Fibroblast of mammary gland (primary cell): ENCODE measurements around the gene MEFV.

Experiments used
- DNase-seq: peaks from one replicate; pipeline ENCODE4 v3.0.0-alpha.2; 2010; ENCODE audit warnings: low read depth
- H3K4me3 ChIP-seq: 2 replicates; pipeline ENCODE4 v1.5.1; 2011; ENCODE audit warnings: low read depth, mild to moderate bottlenecking, low read length, moderate library complexity; ENCODE audit not compliant: control insufficient read depth
- TF ChIP-seq, protein P1 (sequence below): conservative IDR thresholded peaks from 2 replicates; pipeline ENCODE4 v1.5.1; 2011; ENCODE audit warnings: low read depth, low read length, inconsistent platforms; ENCODE audit not compliant: control insufficient read depth, insufficient read depth

The MEFV gene

DNA sequence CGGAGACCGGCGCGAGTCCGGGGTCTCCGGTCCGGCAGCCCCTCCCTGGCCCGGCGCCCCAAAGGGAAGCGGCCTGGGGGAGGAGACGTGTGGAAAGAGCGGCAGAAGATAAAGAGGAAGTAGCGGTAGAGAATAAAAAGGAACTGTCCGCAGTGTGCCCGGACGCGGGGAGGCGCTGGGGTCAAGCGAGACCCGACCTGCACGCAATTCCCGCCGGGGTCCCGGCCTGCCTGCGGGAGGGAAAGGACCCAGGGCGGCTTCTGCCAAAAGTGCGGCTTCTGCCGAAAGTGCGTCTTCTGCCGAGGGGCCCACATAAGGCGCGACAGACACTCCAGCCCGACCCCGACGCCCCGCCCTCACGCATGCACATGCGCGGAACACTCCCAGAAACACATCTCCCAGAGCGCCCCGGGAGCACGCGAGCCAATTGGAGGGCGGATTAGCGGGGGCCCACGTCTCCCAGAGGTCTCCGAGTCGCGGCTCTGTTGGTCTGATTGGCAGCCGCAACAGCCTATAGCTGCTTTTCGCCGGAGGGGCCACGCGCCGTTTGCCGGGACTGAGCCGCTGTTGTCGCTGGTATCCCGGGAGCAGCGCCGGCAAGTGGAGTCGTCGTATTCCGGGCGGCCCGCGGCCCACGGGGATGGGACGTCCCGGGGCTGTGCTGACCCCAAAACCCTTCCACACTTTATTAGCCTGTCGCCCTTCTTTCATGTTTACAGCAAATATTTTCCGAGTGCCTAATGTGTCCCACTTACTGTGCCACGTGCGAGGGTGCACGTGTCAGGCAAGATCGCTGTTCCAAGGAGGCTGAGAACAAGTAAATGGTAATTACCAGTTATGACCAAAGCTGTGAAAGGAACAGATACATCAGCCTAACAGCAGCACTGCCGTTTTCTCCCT, 8.0 kb upstream of the MEFV start:
- TF ChIP-seq, protein P1, sequence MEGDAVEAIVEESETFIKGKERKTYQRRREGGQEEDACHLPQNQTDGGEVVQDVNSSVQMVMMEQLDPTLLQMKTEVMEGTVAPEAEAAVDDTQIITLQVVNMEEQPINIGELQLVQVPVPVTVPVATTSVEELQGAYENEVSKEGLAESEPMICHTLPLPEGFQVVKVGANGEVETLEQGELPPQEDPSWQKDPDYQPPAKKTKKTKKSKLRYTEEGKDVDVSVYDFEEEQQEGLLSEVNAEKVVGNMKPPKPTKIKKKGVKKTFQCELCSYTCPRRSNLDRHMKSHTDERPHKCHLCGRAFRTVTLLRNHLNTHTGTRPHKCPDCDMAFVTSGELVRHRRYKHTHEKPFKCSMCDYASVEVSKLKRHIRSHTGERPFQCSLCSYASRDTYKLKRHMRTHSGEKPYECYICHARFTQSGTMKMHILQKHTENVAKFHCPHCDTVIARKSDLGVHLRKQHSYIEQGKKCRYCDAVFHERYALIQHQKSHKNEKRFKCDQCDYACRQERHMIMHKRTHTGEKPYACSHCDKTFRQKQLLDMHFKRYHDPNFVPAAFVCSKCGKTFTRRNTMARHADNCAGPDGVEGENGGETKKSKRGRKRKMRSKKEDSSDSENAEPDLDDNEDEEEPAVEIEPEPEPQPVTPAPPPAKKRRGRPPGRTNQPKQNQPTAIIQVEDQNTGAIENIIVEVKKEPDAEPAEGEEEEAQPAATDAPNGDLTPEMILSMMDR, result no peak
- peak overlapping the region; percentile 77 for H3K4me3 ChIP-seq
- DNase-seq, result peak; percentile 96

DNA sequence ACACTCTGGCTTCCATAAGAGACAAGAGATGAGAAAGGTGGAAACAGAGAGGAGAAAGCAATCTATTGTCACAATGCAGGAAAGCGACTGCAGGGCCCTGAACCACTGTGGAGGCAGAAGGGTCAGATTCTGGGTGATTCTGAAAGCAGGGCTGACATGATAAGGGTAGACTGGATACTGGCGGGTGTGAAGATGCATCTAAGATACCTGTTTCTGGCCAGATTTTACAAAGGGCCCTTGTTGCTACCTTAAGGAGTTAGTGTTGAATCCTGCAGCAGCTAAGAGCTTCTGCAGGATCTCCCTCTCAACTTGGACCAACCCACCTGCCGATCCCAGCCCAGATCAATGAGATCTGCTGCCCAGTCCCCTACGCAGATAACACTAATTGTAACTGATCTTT, 6.1 kb upstream of the MEFV start:
- no peak overlapping the region for H3K4me3 ChIP-seq
- TF ChIP-seq, protein P1, result no peak
- DNase-seq, result no peak

DNA sequence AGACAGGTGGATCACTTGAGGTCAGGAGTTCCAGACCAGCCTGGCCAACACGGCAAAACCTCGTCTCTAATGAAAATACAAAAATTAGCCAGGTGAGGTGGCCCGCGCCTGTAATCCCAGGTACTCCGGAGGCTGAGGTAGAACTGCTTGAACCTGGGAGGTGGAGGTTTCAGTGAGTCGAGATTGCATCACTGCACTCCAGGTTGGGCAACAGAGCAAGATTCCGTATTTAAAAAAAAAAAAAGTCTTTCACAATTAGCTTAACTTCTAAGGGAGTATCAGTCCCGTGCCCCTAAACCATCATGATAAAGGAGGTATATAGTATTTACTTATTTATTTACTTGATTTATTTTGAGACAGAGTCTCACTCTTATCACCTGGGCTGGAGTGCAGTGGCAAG, 3.4 kb upstream of the MEFV start:
- H3K4me3 ChIP-seq, result no peak overlapping the region
- TF ChIP-seq, protein P1, result no peak
- DNase-seq, result no peak

DNA sequence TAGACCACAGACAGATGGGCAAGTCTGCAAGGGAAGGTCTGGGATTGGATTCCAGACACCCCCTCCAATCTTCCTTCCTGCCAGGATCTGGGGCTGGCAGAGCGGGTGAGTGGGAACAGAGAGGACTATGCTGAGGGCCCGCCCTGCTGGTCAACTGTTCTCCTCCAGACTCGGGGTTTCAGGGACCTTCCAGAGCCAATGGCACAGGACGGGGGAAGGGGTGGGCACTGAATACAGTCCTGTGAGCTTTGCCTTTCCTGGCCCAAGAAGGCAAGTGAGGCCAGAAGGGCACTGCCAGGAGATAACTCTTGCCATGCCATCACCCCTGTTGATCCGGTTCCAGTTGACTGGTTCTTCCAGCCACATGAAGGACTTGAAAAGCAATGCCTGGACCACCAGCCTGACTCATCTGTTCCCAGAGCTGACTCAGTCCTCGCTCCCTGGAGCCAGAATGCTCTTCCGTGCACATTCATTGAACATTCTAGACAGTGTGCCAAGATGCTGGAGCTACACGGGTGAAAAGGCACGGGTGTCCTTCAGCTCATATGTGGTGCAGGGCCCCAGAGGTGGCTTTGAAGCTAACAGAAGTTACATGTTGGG, 533 bp upstream of the MEFV start:
- TF ChIP-seq, protein P1, result no peak

DNA sequence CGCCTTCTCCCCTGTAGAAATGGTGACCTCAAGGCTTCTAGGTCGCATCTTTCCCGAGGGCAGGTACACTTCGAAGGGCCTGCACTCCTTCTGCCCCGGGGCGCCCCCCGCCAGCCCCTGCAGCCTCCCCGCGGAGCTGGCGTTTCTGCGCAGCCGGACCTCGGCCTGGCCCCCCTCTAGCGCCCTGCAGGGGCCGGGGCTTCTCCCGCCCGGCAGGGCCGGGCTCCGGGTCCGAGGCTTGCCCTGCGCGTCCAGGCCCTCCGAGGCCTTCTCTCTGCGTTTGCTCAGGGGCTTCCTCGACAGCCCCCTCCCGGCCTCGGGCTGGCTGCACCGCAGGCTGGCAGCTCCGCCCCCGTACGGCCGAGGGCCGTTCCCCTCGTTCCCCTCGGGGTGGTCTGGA, 2.1 kb downstream of the MEFV start:
- no peak overlapping the region for H3K4me3 ChIP-seq
- TF ChIP-seq, protein P1, result no peak
- DNase-seq, result no peak

More for the DNA sequence above, 533 bp upstream of the MEFV start:
- no peak overlapping the region for H3K4me3 ChIP-seq
- peak; percentile 85 for DNase-seq

DNA sequence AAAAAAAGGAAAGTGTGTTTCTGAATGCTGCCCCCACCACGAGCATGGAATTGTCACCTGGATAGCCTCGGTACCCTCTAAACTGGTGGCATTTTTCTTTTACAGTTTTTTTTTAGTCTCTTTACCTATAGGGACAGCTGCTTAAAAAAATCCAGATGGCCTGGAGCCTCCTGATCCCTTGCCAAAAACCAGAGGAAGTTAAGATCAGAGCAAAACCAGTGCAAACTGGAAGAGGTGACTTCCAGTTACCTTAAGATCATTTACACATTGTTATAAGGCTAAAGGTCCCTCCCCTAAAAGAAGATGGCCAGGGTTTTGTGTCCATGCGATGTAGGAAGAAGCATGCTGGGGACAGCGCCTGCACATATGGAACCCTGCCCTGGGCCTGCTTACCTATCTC, 3.5 kb downstream of the MEFV start:
- TF ChIP-seq, protein P1, result no peak
- H3K4me3 ChIP-seq, result no peak overlapping the region
- DNase-seq, result no peak
